Natural killer cell (primary cell): ENCODE measurements around the gene DYSF. TPM values are rescaled to one million over a fixed set of nuclear protein-coding genes. Genes with fewer than 3 reads are reported as not detected.

Experiments used
- ATAC-seq, 3 donors: fragments of 150-1000 bp in 2 of 3; fragments of 200-7000 bp in 1 of 3; cut with Tn5 transposase; 1 replicate in 1 of 3; 2 replicates in 2 of 3; pipeline ENCODE4 v1.10.0; 2021; ENCODE audit warnings: mild to moderate bottlenecking in 2 of 3, moderate library complexity in 2 of 3
- DNase-seq, 2 donors: peaks; one replicate each; pipeline versions ENCODE4 v3.0.0 to v3.0.0-alpha.2; 2013 to 2021; ENCODE audit warnings: mixed read lengths in 1 of 2
- H3K27ac ChIP-seq: one replicate; pipeline ENCODE4 v1.5.1; 2013; ENCODE audit warnings: mild to moderate bottlenecking, low read length
- H3K27me3 ChIP-seq: one replicate; pipeline ENCODE4 v1.6.1; 2013; ENCODE audit warnings: low read length; ENCODE audit not compliant: control insufficient read depth, insufficient read depth
- H3K36me3 ChIP-seq: one replicate; pipeline ENCODE4 v1.6.1; 2013; ENCODE audit warnings: low read length; ENCODE audit not compliant: control insufficient read depth, insufficient read depth
- H3K4me1 ChIP-seq: one replicate; pipeline ENCODE4 v1.6.1; 2013; ENCODE audit warnings: low read length; ENCODE audit not compliant: control insufficient read depth, insufficient read depth
- H3K4me3 ChIP-seq: one replicate; pipeline ENCODE4 v1.5.1; 2013; ENCODE audit warnings: low read length
- H3K9me3 ChIP-seq: one replicate; pipeline ENCODE4 v1.6.1; 2013; ENCODE audit warnings: low read length; ENCODE audit not compliant: control insufficient read depth, insufficient read depth
- H3K27ac Mint-ChIP-seq, 2 donors: one replicate each; pipeline ENCODE4 v1.8.0; 2022; ENCODE audit warnings: mild to moderate bottlenecking in 2 of 2, mixed read lengths in 2 of 2, moderate library complexity in 1 of 2
- H3K27me3 Mint-ChIP-seq, 2 donors: one replicate each; pipeline ENCODE4 v1.8.0; 2022; ENCODE audit warnings: low read depth in 2 of 2, mixed read lengths in 2 of 2
- H3K36me3 Mint-ChIP-seq: one replicate; pipeline ENCODE4 v1.8.0; 2022; ENCODE audit warnings: mixed read lengths
- H3K4me1 Mint-ChIP-seq, 2 donors: one replicate each; pipeline ENCODE4 v1.8.0; 2022; ENCODE audit warnings: mixed read lengths in 2 of 2
- H3K4me3 Mint-ChIP-seq: one replicate; pipeline ENCODE4 v1.8.0; 2022; ENCODE audit warnings: mild to moderate bottlenecking, moderate library complexity, mixed read lengths
- H3K9me3 Mint-ChIP-seq, 2 donors: one replicate each; pipeline ENCODE4 v1.8.0; 2022; ENCODE audit warnings: mixed read lengths in 2 of 2
- CTCF ChIP-seq: fragments of 200-600 bp; IDR thresholded peaks from one replicate; pipeline ENCODE4 v1.8.0; 2022; ENCODE audit warnings: antibody characterized with exemption
- WGBS: methylation state at CpG from one replicate; pipeline ENCODE4 v1.1.7; 2013; ENCODE audit warnings: missing lambda C conversion rate; ENCODE audit not compliant: insufficient coverage; 5-methylcytosine and 5-hydroxymethylcytosine counted together
- intact Hi-C: fragments of 100-400 bp; cut with micrococcal nuclease; formaldehyde crosslinking; loops from one replicate; pipeline ENCODE4 v1.14.2; 2022
- total RNA-seq, 4 donors: library from RNA; stranded (reverse); fragments of 120-200 nt in 1 of 4; gene quantifications; one replicate each; pipeline versions ENCODE4 v1.2.3 to v1.2.4, GENCODE V29; 2013 to 2022

Gene DYSF
- total RNA-seq, 3 donors from 2014 or later (not counting 1 experiment from before 2014, with no cell fraction given): 11.4 to 19.5 (median 12.4) TPM

- Mint-ChIP-seq H3K9me3 (no peaks in the 10 kb centered on the region), H3K36me3 (no peaks in the 10 kb centered on the region), H3K4me3 (no peak overlapping the region), H3K4me1 (no peaks in the 10 kb centered on the region), H3K27me3 (no peaks in the 10 kb centered on the region), H3K27ac (no peak overlapping the region)
- H3K36me3 ChIP-seq: peaks cover 4% of the 10 kb centered on the region
- H3K4me1 ChIP-seq: no peaks in the 10 kb centered on the region
- intact Hi-C loops: no loop called here
- no peak for DNase-seq
- H3K9me3 ChIP-seq: peaks cover 2% of the 10 kb centered on the region
- ATAC-seq: no peak
- no peaks in the 10 kb centered on the region for H3K27me3 ChIP-seq
- 90% methylated on average over 14 of the region's 14 CpGs for WGBS
- H3K27ac ChIP-seq: no peak overlapping the region
- no peak overlapping the region for H3K4me3 ChIP-seq
- TF ChIP-seq CTCF: no peak
Measured at GRCh38 chr2:71568103-71568502, 114.7 kb downstream of the DYSF start.

- H3K9me3 Mint-ChIP-seq: no peaks in the 10 kb centered on the region
- Histone ChIP-seq H3K9me3 (peaks cover 2% of the 10 kb centered on the region), H3K36me3 (peaks cover 4% of the 10 kb centered on the region), H3K4me1 (no peaks in the 10 kb centered on the region), H3K27me3 (no peaks in the 10 kb centered on the region), H3K4me3 (no peak overlapping the region), H3K27ac (no peak overlapping the region)
- no peak overlapping the region for H3K4me3 Mint-ChIP-seq
- H3K27ac Mint-ChIP-seq: no peak overlapping the region
- H3K36me3 Mint-ChIP-seq: no peaks in the 10 kb centered on the region
- intact Hi-C loops: no loop called here
- 93% methylated on average over 10 of the region's 10 CpGs for WGBS
- H3K4me1 Mint-ChIP-seq: no peaks in the 10 kb centered on the region
- H3K27me3 Mint-ChIP-seq: no peaks in the 10 kb centered on the region
- DNase-seq (no peak), ATAC-seq (no peak)
- TF ChIP-seq CTCF: no peak
Measured at GRCh38 chr2:71570511-71570910, 117.2 kb downstream of the DYSF start.

DNA sequence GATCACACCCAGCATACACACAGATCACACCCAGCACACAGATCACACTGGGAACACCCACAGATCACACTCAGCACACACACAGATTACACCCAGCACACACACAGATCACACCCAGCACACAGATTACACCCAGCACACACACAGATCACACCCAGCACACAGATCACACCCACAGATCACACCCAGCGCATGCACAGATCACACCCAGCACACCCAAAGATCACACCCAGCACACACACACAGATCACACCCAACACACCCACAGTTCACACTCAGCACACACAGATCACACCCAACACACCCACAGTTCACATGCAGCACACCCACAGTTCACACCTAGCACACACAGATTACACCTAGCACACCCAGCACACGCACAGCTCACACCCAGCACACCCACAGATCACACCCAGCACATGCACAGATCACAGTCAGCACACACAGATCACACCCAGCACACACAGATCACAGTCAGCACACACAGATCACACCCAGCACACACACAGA lies 117.6 kb downstream of the DYSF start:
- no peaks in the 10 kb centered on the region for H3K4me1 ChIP-seq
- intact Hi-C loops: no loop called here
- no peak overlapping the region for H3K27ac ChIP-seq
- no peaks in the 10 kb centered on the region for H3K9me3 Mint-ChIP-seq
- DNase-seq (no peak), ATAC-seq (no peak)
- H3K4me1 Mint-ChIP-seq: no peaks in the 10 kb centered on the region
- no peak overlapping the region for H3K27ac Mint-ChIP-seq
- TF ChIP-seq CTCF: no peak
- WGBS: 92% methylated on average over 2 of the region's 2 CpGs
- no peaks in the 10 kb centered on the region for H3K36me3 Mint-ChIP-seq
- H3K36me3 ChIP-seq: peaks cover 4% of the 10 kb centered on the region
- no peaks in the 10 kb centered on the region for H3K27me3 ChIP-seq
- no peak overlapping the region for H3K4me3 Mint-ChIP-seq
- H3K27me3 Mint-ChIP-seq: no peaks in the 10 kb centered on the region
- peaks cover 2% of the 10 kb centered on the region for H3K9me3 ChIP-seq
- no peak overlapping the region for H3K4me3 ChIP-seq

DNA sequence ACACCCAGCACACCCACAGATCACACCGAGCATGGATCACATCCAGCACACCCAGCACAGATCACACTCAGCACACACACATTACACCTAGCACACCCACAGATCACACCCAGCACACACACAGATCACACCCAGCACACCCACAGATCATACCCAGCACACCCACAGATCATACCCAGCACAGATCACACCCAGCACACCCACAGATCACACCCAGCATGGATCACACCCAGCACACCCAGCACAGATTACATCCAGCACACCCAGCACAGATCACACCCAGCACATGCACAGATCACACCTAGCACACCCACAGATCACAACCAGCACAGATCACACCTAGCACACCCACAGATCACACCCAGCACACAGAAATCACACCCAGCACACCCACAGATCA lies 118.6 kb downstream of the DYSF start:
- DNase-seq (no peak), ATAC-seq (no peak)
- intact Hi-C loops: no loop called here
- Mint-ChIP-seq H3K27me3 (no peaks in the 10 kb centered on the region), H3K9me3 (no peaks in the 10 kb centered on the region), H3K27ac (no peak overlapping the region), H3K36me3 (no peaks in the 10 kb centered on the region), H3K4me1 (no peaks in the 10 kb centered on the region), H3K4me3 (no peak overlapping the region)
- WGBS: 96% methylated on average over 1 of the region's 1 CpG
- no peak overlapping the region for H3K4me3 ChIP-seq
- no peaks in the 10 kb centered on the region for H3K4me1 ChIP-seq
- peaks cover 4% of the 10 kb centered on the region for H3K36me3 ChIP-seq
- no peaks in the 10 kb centered on the region for H3K27me3 ChIP-seq
- H3K27ac ChIP-seq: no peak overlapping the region
- no peak for TF ChIP-seq CTCF
- H3K9me3 ChIP-seq: peaks cover 2% of the 10 kb centered on the region
